COLO668 (cell line): Measurements from ENCODE around the gene NHSL1.

Experiments used
- DNase-seq: peaks from one replicate; lab custom pipeline; 2025; ENCODE audit not compliant: unreplicated experiment; lab: John Stamatoyannopoulos, UW

NHSL1 gene

DNA sequence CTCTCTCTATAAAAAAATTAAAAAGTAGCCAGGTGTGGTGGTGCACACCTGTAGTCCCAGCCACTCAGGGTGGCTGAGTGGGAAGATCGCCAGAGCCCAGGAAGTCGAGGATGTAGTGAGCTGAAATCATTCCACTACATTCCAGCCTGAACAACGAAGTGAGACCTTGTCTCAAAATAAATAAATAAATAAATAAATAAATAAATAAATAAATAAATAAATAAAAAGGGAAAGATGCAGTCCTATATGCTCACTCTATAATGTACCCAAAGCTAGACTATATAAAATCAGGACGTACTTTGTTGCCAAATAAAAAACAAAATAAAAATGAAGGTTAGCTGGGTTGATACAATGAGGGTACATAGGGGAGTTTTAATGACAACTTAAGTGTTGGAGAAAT is 26.1 kb upstream of the NHSL1 start:
- no peak for DNase-seq

DNA sequence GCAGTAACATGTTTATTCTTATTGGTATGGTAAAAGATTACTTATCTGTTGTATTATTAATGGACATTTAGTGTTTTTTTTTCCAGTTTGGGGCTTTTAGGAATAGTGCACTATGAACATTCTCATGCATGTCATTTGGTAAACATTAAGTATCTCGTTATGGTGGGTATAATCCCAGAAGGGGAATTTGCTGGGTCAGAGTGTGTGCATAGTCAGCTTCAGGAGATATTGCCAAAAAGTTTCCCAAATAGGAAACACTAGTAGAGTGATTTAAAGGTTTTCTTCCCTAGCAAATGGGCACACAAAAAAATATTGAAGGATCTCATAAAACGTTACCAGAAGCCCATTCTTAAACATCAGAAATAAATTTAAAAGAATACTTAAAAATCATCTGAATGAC is 25.2 kb upstream of the NHSL1 start:
- DNase-seq: no peak

DNA sequence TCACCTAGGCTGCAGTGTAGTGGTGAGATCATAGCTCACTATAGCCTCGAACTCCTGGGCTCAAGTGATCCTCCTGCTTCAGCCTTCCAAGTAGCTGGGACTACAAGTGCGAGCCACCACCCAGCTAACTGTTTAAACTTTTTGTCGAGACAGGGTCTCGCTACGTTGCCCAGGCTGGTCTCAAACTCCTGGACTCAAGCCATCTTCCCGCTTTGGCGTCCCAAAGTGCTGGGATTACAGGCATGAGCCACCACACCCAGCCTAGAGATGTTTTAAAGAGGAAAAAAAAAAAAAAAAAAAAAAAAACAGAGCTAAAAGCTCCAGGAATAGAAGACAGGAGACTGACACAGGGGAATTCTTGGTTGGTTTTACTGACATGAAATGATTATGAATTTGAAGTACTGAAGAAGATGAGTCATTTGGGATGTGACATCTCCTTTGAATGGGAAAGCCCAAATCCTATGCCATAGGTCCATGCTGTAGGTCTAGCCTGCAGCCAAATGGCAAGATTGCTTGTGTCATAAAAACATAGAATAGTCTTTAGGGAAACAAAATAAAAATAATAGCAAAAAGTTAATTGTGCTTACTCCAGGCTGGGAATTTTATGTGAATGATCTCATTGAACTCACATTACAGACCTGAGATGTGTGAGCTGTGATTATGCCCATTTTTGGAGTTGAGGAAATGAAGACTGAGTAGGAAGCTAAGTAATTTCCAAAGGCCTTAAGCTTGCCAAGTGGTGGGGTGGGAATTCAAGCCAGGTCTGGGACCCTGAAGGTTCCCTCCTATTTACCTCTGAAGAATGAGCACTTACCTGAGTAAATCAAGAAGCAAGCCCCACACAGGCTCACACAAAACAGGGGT is 24.3 kb upstream of the NHSL1 start:
- no peak for DNase-seq

DNA sequence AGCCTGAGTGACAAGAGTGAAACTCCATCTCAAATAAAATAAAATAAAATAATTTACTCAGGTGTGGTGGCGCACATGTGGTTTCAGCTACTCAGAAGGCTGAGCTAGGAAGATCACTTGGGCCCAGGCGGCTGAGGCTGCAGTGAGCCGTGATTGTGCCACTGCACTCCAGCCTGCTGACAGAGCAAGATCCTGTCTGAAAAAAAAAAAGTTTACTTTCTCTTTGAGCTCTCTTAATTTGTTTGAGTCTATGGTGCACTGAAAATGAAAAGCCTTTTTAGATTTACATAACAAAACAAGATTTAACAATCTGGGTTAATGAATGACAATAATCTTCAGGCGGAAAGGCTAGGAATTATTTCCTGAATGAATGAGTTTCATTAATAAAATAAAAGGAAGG is 23.3 kb upstream of the NHSL1 start:
- no peak for DNase-seq

DNA sequence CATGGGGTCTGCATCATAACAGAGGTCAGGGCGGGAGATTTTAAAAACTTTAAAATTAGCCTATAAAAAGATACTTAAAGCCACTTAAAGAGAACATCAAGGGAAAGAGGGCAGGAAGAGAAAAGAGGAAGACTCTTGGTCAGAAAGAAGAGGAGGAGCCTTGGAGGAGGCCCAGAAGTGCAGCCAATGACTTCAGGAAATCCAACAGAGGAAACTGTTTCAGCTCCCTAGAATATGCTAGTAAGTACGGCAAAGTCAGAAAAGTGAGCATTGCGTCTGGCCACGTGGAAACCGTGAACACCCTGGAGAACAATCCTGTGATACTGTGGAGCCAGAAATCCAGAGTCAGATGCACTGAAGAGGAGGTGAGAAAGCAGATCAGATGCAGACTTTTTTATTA is 22.5 kb upstream of the NHSL1 start:
- no peak for DNase-seq

DNA sequence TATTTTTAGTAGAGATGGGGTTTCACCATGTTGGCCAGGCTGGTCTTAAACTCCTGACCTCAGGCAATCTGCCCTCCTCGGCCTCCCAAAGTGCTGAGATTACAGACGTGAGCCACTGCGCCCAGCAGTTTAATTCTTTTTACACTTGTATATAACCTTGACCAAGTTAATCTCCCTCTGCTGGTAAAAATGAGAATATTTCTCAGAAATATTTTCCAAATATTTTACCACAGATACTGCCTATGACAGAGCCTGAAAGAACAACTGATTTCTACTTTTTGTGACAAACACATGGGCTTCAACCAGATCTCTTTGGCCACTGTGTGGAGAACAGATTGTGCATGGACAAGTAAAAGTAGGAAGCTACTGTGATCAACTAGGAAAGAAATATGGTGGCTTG is 21.2 kb upstream of the NHSL1 start:
- DNase-seq: no peak

DNA sequence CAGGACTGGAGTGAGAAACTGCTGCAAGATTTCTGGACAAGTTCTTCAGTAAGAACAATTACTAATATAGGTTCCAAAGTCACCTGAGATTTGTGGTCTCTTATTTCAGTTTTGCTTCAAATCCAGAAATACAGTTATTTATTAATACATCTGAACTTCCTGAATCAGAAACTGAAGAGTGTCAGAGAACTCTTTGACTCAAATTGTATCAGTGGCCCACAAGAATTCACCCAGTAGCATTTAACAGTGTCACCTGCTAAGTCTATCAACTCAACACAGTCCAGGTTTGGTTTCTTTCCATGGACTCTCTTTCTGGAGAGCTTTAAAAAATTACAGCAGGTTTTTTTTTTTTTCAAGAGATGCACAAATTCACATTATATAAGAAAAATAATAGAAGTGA is 18.8 kb upstream of the NHSL1 start:
- DNase-seq: no peak

DNA sequence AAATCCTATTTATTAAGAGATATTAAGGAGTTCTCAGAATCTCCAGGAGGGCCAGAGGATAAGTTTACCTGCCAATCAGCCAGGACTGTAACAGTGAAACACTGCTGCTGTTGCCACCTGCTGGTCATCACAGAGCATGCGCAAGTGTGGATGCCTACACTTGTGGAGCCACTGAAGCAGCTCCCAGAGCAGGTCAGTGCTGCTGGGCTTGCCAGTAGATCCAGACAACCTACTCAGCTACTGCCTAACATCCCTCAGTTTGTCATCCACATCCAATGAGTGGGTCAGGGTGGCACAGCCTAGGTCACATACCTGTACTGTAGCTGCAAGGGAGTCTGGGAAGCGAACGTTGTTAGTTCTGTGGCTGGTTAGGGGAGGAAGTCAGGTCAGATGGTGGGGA is 18.3 kb upstream of the NHSL1 start:
- DNase-seq: peak; percentile 35

DNA sequence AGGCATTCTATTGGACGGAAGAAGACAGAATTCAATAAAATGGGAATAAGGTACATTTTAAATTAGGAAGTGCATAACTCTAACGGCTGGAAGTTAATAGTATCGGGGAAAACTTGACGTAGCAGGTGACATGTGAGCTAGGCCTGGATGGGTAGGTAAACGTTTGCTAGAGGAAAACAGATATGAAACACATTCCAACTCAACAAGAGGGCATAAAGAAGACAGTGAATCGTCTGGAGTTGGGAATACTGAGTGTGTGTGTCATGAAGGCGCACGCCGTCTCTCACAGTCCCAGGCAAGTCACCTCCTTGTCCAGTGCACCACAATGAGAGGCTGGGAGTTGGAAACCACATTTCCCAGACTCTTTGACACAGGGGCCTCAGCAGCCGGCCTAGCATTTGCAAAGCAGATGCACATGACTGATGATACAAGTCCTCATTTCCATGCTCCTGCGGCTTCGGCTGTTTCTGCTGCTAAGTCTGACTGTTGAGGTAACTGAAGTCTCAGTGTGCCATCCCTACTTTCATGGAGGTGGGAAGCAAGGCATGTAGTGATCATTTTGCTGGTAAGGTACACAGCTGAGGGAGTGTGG is 16.5 kb upstream of the NHSL1 start:
- no peak for DNase-seq

DNA sequence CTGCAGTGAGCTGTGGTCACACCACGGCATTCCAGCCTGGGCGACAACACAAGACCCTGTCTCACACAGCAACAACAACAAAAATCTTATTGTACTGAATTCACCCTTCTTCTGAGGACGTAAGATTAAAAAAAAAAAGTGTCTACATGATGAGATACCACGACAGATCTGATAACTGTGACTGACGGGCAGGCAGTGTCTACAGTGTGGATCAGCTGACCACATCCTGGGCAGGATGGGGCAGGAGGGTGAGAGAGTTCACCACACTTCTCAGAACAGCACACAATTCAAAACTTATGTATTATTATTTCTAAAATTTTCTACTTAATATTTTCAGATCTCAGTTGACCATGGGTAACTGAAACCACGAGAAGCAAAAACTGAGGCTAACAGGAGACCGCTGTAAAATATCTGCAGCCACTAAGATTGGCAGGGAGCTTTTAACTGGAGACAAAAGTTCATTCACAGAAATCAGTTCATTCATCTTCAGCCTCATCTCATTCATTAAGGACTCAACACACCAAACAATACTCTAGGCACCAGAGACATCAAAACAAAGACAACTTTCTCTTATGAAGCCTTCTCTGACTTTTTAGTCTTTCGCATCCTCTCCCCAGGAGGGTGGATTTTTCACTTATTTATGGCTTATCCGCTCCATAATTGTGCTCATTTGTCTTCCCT is 15.7 kb upstream of the NHSL1 start:
- DNase-seq: no peak

DNA sequence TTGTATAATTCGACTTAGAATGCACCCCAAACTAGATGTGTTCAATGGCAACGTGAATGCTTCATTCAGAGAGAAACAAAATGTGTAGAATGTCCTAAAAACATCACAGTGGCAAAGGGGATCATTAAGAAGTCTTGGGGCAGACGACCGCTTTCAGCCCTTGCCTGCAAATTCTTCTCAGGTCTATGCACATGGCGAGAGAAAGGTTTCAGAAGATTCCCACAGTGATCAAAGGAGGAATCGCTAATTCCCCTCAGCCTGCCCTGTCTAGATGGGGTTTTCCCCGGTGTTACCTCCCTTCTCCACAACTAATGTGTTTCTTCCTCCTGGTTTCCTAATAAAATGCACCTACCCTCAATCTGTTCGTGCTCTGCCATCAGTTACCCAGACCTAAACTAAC is 13.3 kb upstream of the NHSL1 start:
- no peak for DNase-seq

DNA sequence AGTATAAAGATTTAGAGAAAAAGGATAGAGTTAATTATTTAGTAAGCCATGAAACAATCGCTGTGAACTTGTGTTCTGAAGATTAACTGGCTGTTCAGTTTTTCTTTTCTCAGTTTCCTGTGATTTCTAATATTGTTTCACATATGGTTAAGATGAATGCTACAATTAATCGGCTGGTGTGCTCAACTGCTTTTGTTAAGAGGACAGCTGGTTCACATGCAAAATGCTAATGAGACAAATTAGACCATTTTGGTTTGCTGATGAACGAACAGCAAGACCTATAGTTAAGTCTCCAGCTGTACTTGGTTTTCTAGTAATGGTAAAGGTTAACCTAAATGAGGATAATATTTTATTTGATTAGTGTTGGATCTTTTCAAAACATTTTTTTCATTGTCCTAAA is 10.8 kb upstream of the NHSL1 start:
- no peak for DNase-seq

DNA sequence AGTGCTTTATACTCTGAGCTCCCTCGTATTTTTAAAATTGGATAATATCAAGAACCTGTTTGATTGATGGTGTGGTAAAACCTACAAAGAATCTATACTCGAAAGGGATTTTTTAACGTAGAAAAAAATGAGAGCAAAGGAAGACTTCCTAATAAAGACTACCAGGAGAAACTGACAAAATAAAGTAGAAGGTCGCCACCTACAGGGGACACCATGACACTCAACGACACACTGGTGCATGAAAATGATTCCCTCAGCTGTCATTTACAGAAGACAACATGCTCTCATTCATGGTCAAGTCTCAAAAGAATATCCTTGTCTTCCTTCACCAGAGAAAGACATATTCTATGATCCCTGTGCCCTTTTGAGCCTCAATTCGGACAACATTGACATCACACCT is 10.1 kb upstream of the NHSL1 start:
- peak; percentile 37 for DNase-seq

DNA sequence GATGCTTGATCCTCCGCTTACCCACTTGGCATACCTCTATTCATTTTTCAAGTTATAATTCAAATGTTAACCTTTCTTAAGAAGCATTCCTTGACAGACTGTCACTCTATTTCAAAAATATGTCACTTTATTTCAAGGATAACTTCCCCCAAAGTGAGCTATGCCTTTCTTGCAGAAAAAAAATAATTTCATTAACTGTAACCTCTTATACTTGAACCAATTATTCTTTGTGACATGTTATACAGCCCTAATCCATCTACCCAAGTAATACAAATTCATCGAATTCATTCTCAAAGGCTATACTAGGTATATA is 9.3 kb upstream of the NHSL1 start:
- no peak for DNase-seq

DNA sequence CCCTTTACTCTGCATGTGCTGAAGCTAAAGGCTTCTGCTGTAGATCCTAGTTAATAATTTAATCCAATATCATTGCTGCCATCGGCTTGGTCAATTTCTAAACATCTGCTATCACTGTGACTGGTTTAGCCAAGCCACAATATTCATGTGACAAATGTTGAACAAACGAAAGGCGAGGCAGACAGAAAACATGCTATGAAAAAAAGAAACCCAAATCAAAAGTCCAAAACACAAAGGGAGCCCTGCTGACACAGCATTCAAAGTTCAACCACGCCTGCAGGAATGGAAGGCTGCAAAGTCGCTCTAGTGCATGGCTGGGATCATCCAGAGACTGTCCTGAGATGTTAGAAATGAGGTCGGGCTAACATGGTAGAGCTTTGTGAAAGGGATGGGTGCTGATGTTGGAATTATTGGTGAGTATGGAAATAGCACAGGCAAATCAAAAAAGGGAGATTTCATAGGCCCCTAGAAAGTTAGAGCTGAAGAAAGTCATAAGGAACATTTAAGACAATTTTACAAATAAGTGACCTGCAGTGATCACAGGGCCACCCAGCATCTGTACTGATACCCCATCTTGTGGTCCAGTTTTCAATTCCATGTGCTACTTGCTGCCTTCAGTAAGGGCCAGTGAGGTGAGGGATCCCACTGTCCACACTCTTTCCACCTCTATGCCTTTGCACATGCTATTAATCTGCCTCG is 8.8 kb upstream of the NHSL1 start:
- DNase-seq: no peak

DNA sequence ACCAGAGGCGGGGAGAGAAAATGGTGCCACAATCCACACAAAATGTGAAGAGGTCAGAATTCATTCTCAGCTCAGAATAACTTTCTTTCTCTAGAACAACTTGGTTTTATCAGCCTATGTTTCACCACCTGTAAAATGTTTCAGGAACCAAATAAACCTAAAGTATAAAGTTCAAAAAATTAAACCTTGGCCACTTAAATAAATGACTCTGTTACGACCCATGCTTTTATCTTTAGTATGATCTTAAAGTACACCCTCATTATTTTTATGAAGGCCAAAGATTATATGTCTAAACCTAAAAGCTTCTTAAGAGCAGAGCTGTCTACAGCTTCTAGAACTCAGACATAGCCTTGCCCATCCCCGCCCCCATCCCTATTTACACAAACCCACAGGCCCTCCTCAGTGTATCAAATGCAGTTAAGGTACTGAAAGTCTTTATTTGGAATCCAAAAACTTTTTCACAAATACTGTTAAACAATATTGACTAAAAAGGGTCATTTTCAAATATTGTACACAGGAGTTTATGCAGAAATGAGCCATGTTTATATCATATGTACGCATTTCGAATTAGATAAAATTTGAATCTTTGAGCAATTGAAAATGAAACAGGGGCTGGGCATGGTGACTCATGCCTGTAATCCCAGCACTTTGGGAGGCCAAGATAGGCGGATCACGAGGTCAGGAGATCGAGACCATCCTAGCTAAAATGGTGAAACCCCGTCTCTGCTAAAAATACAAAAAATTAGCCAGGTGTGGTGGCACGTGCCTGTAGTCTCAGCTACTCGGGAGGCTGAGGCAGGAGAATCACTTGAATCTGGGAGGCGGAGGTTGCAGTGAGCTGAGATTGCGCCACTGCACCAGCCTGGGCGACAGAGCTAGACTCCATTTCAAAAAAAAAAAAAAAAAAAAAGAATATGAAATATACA is 5.7 kb upstream of the NHSL1 start:
- DNase-seq: no peak

DNA sequence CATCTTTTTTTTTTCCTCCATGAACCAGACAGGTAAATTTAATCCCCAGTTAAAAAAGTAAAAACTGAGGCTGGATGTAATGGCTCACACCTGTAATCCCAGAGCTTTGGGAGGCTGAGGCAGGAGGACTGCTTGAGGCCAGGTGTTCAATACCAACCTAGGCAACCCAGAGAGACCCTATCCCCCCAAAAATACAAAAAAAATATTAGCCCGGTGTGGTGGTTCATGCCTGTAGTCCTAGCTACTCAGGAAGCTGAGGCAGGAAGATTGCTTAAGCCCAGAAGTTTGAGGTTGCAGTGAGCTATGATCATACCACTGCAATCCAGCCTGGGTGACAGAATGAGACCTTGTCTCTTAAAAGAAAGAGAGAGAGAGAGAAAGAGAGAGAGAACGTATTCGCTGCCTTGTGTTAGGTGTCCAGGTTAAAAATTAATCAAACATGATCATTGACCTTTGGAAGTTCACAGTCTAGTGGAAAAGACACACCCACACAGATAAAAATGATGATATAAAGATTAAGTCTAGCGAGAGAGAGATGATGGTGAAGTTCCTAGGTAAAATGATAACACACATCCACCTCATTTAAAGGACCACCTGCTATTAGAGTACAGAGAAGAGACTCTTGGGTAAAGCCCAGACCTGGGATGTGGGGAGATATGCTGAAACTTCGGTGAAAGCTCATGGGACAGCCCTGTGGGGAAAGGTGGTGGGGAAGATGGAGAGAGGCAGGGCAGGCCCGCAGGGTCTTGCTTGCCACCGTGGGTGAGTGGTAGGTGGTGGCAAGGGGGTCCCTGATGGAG is 4.8 kb upstream of the NHSL1 start:
- no peak for DNase-seq

DNA sequence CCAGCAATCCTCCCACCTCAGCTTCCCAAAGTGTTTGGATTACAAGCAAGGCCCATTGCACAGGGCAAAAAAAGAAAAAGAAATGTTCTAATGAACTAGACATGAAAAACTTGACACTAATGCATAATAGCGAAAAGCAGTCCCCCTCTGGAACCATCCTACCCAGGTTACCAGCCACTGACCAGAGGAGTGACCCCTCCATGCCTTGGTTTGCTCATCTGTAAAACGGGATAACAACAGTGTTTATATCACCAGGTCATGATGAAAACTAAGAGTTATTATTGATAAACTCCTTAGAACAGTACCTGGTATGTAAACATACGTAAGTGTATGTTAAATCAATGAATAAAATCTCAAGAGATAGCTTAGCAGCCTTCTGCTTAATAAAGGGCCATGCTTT is 3.3 kb upstream of the NHSL1 start:
- no peak for DNase-seq

DNA sequence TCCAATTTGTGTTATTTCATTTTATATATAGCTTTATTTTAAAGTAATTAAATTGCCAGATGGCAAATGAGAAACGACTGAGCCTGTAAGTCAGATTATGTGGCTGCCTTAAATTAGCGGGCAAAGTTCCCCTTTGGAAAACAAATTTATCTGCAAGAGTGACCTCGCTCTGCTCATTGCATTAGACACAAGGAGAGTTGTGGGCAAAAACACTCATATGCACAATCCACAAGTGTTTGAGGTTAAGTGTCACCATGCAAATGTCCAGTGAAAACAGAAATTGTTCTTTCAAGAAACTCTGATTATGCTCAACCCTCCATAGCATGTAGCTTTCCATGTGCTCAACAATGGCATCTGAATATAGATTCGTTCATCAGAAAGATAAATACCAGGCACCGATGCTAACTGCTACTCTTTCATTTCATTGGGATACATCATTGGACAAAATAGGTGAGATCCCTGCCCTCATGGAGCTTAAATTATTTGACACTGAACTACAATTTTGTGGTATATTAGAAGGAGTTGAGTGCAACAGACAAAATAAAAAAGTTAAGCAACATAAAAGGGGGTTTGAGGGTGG is 1.7 kb upstream of the NHSL1 start:
- DNase-seq: no peak
